IMR-90 (cell line): ENCODE measurements around the gene CD163L1. TPM values are rescaled to one million over a fixed set of nuclear protein-coding genes. Genes with fewer than 3 reads are reported as not detected.

ENCODE experiments used
- ATAC-seq: fragments of 200-7000 bp; cut with Tn5 transposase; 2 replicates; pipeline ENCODE4 v1.9.1; 2020; ENCODE audit warnings: low read depth, mild to moderate bottlenecking, moderate library complexity
- BruUV-seq: library from RNA; stranded (reverse); fragments of 400-500 nt; replicated peaks from 2 replicates; lab custom pipeline; 2021; lab: Mats Ljungman, UMichigan
- CTCF ChIA-PET: fragments of 300-600 bp; formaldehyde crosslinking; extraction: SDS; loops from one replicate; lab custom pipeline; 2021; ENCODE audit warnings: antibody characterized with exemption; lab: Yijun Ruan, JAX
- POLR2A ChIA-PET: fragments of 300-600 bp; sonication (Branson Sonifier 250); formaldehyde crosslinking; loops from one replicate; lab custom pipeline; 2022; ENCODE audit warnings: antibody characterized with exemption; ENCODE audit not compliant: unreplicated experiment; lab: Charles Lee
- DNase-seq: peaks from one replicate; pipeline ENCODE4 v3.0.0; 2013
- H2AFZ ChIP-seq: replicated peaks from 2 replicates; pipeline ENCODE3; 2013; ENCODE audit warnings: low read length, mild to moderate bottlenecking; ENCODE audit not compliant: poor library complexity
- H2AK5ac ChIP-seq: 2 replicates; pipeline ENCODE4 v1.6.1; 2013; ENCODE audit warnings: low read depth, low read length, inconsistent platforms
- H2AK9ac ChIP-seq: replicated peaks from 2 replicates; pipeline ENCODE3; 2013; ENCODE audit warnings: mild to moderate bottlenecking, low read depth, low read length, moderate library complexity; ENCODE audit not compliant: poor library complexity
- H2BK120ac ChIP-seq: 2 replicates; pipeline ENCODE4 v1.6.1; 2013; ENCODE audit warnings: low read depth, low read length, inconsistent platforms
- H2BK15ac ChIP-seq: 3 replicates; pipeline ENCODE4 v1.6.1; 2013; ENCODE audit warnings: low read depth, low read length, inconsistent platforms
- H2BK20ac ChIP-seq: 2 replicates; pipeline ENCODE4 v1.6.1; 2013; ENCODE audit warnings: low read depth, mild to moderate bottlenecking, inconsistent platforms, low read length, moderate library complexity
- H2BK5ac ChIP-seq: 2 replicates; pipeline ENCODE4 v1.6.1; 2013; ENCODE audit warnings: mild to moderate bottlenecking, low read depth, low read length, inconsistent platforms; ENCODE audit not compliant: poor library complexity, severe bottlenecking
- H3K14ac ChIP-seq: replicated peaks from 2 replicates; pipeline ENCODE4 v1.6.1; 2013; ENCODE audit warnings: low read depth, low read length, inconsistent platforms
- H3K18ac ChIP-seq: 2 replicates; pipeline ENCODE4 v1.6.1; 2013; ENCODE audit warnings: low read depth, low read length, control low read depth
- H3K23ac ChIP-seq: 2 replicates; pipeline ENCODE4 v1.6.1; 2013; ENCODE audit warnings: low read depth, low read length, inconsistent platforms
- H3K27ac ChIP-seq: 2 replicates; pipeline ENCODE4 v1.5.1; 2013; ENCODE audit warnings: mild to moderate bottlenecking, control low read depth, low read length; ENCODE audit not compliant: insufficient read depth
- H3K27me3 ChIP-seq: 2 replicates; pipeline ENCODE4 v1.6.1; 2013; ENCODE audit warnings: low read length; ENCODE audit not compliant: control insufficient read depth, insufficient read depth
- H3K36me3 ChIP-seq: 2 replicates; pipeline ENCODE4 v1.6.1; 2013; ENCODE audit warnings: low read length, mixed read lengths; ENCODE audit not compliant: control insufficient read depth, insufficient read depth
- H3K4ac ChIP-seq: 2 replicates; pipeline ENCODE4 v1.6.1; 2013; ENCODE audit warnings: low read depth, low read length, inconsistent platforms
- H3K4me1 ChIP-seq: 2 replicates; pipeline ENCODE4 v1.6.1; 2013; ENCODE audit warnings: low read length, mixed read lengths; ENCODE audit not compliant: control insufficient read depth, insufficient read depth
- H3K4me2 ChIP-seq: 2 replicates; pipeline ENCODE4 v1.6.1; 2013; ENCODE audit warnings: low read depth, mild to moderate bottlenecking, control low read depth, low read length, moderate library complexity
- H3K4me3 ChIP-seq: 2 replicates; pipeline ENCODE4 v1.5.1; 2013; ENCODE audit warnings: low read depth, mild to moderate bottlenecking, control low read depth, low read length, moderate library complexity; ENCODE audit not compliant: insufficient read depth
- H3K56ac ChIP-seq: 2 replicates; pipeline ENCODE4 v1.6.1; 2013; ENCODE audit warnings: low read length, inconsistent platforms; ENCODE audit not compliant: insufficient read depth; ENCODE audit errors: extremely low read depth
- H3K79me1 ChIP-seq, 2 experiments: 2 replicates each; pipeline ENCODE4 v1.6.1; 2013; ENCODE audit warnings: low read length in 2 of 2, inconsistent platforms in 1 of 2, low read depth in 1 of 2
- H3K9ac ChIP-seq: 2 replicates; pipeline ENCODE4 v1.6.1; 2013; ENCODE audit warnings: low read depth, low read length, control low read depth
- H3K9me1 ChIP-seq: 2 replicates; pipeline ENCODE4 v1.6.1; 2013; ENCODE audit warnings: low read length, inconsistent platforms; ENCODE audit not compliant: insufficient read depth
- H3K9me3 ChIP-seq: 2 replicates; pipeline ENCODE4 v1.6.1; 2013; ENCODE audit warnings: low read length; ENCODE audit not compliant: control insufficient read depth, insufficient read depth
- H4K20me1 ChIP-seq: 2 replicates; pipeline ENCODE4 v1.6.1; 2013; ENCODE audit warnings: low read length, inconsistent platforms; ENCODE audit not compliant: insufficient read depth
- H4K5ac ChIP-seq: 2 replicates; pipeline ENCODE4 v1.6.1; 2013; ENCODE audit warnings: mild to moderate bottlenecking, low read depth, low read length, control low read depth
- H4K8ac ChIP-seq, 2 experiments: 2 replicates each; pipeline ENCODE4 v1.6.1; 2013; ENCODE audit warnings: low read depth in 2 of 2, low read length in 2 of 2, control low read depth in 1 of 2, inconsistent platforms in 1 of 2
- H4K91ac ChIP-seq: 2 replicates; pipeline ENCODE4 v1.6.1; 2013; ENCODE audit warnings: low read depth, low read length, inconsistent platforms; ENCODE audit not compliant: insufficient read depth
- BHLHE40 ChIP-seq: fragments of 150-350 bp; IDR thresholded peaks from 2 replicates; pipeline ENCODE4 v1.6.1; 2016; ENCODE audit warnings: mild to moderate bottlenecking, low read depth, low read length
- CEBPB ChIP-seq: IDR thresholded peaks from 2 replicates; pipeline ENCODE4 v1.6.1; 2012; ENCODE audit warnings: low read depth, low read length, improper control_type of control experiment
- CHD1 ChIP-seq: IDR thresholded peaks from 2 replicates; pipeline ENCODE4 v1.6.1; 2012; ENCODE audit warnings: low read depth, low read length, improper control_type of control experiment
- CTCF ChIP-seq: conservative IDR thresholded peaks from 2 replicates; pipeline ENCODE4 v1.5.1; 2012; ENCODE audit warnings: mild to moderate bottlenecking, low read depth, low read length, improper control_type of control experiment
- ELK1 ChIP-seq: fragments of 150-350 bp; IDR thresholded peaks from 2 replicates; pipeline ENCODE4 v1.6.1; 2016; ENCODE audit warnings: low read depth, mild to moderate bottlenecking, low read length, moderate library complexity, borderline replicate concordance
- FOS ChIP-seq: fragments of 150-350 bp; IDR thresholded peaks from 2 replicates; pipeline ENCODE4 v1.6.1; 2016; ENCODE audit warnings: low read depth, low read length
- MAFK ChIP-seq: IDR thresholded peaks from 2 replicates; pipeline ENCODE4 v1.6.1; 2012; ENCODE audit warnings: low read depth, low read length, improper control_type of control experiment
- MAZ ChIP-seq: IDR thresholded peaks from 2 replicates; pipeline ENCODE4 v1.6.1; 2012; ENCODE audit warnings: low read depth, mild to moderate bottlenecking, low read length, improper control_type of control experiment, moderate library complexity, borderline replicate concordance
- MXI1 ChIP-seq: IDR thresholded peaks from 2 replicates; pipeline ENCODE4 v1.6.1; 2012; ENCODE audit warnings: low read depth, mild to moderate bottlenecking, low read length, moderate library complexity, borderline replicate concordance
- NFE2L2 ChIP-seq: fragments of 150-350 bp; IDR thresholded peaks from 2 replicates; pipeline ENCODE4 v1.6.1; 2016; ENCODE audit warnings: low read depth, mild to moderate bottlenecking, low read length
- POLR2A ChIP-seq: IDR thresholded peaks from 2 replicates; pipeline ENCODE4 v1.6.1; 2012; ENCODE audit warnings: mild to moderate bottlenecking, low read depth, low read length
- RAD21 ChIP-seq: IDR thresholded peaks from 2 replicates; pipeline ENCODE4 v1.6.1; 2012; ENCODE audit warnings: low read length, improper control_type of control experiment
- RCOR1 ChIP-seq: IDR thresholded peaks from 2 replicates; pipeline ENCODE4 v1.6.1; 2012; ENCODE audit warnings: mild to moderate bottlenecking, low read length, improper control_type of control experiment; ENCODE audit not compliant: insufficient replicate concordance
- RFX5 ChIP-seq: IDR thresholded peaks from 2 replicates; pipeline ENCODE4 v1.8.0; 2012; ENCODE audit warnings: low read depth, mild to moderate bottlenecking, low read length, moderate library complexity
- SMC3 ChIP-seq: fragments of 150-350 bp; IDR thresholded peaks from 2 replicates; pipeline ENCODE4 v1.6.1; 2016; ENCODE audit warnings: low read depth, mild to moderate bottlenecking, antibody characterized with exemption, low read length, moderate library complexity
- USF2 ChIP-seq: fragments of 150-350 bp; IDR thresholded peaks from 2 replicates; pipeline ENCODE4 v1.6.1; 2017; ENCODE audit warnings: mild to moderate bottlenecking, antibody characterized with exemption, low read length, low read depth
- WGBS, 2 experiments: methylation state at CpG; one replicate each; pipeline versions ENCODE4 v1.1.5 to v1.1.7; 2013; ENCODE audit warnings: missing lambda C conversion rate in 2 of 2; ENCODE audit not compliant: insufficient read length in 1 of 2; ENCODE audit errors: extremely low coverage in 2 of 2; 5-methylcytosine and 5-hydroxymethylcytosine counted together
- dilution Hi-C: fragments of 300-500 bp; cut with HindIII; formaldehyde crosslinking; loops from one replicate; pipeline ENCODE4 v1.14.3; 2018; ENCODE audit warnings: low sequenced_read_pairs; ENCODE audit not compliant: unreplicated experiment
- in situ Hi-C: fragments of 300-500 bp; cut with MboI; formaldehyde crosslinking; loops from 3 replicates; pipeline ENCODE4 v1.14.3; 2019; ENCODE audit warnings: low sequenced_read_pairs, inconsistent platforms, mixed read lengths
- intact Hi-C: fragments of 100-400 bp; cut with micrococcal nuclease; formaldehyde crosslinking; loops from 2 replicates; pipeline ENCODE4 v1.10.0; 2022
- polyA plus RNA-seq, 3 experiments: library from polyadenylated mRNA; depleted of rRNA; stranded (reverse); fragments of >200 nt; gene quantifications; 2 replicates each; pipeline ENCODE4 v1.2.3, GENCODE V29; 2012; ENCODE audit warnings: low replicate concordance in 1 of 3
- total RNA-seq: library from RNA; depleted of rRNA; stranded (reverse); fragments of >200 nt; gene quantifications from 2 replicates; pipeline ENCODE4 v1.2.3, GENCODE V29; 2012

Gene CD163L1
- total and polyA plus RNA-seq, 2 of the 4 experiments (the other 2 are of a cell fraction) = 0.50 to 1.6 TPM

GRCh38 chr12:7321624-7322023, 122.3 kb downstream of the CD163L1 start:
- Histone ChIP-seq H3K4me2 (no peak overlapping the region), H2BK120ac (no peak overlapping the region), H4K20me1 (no peaks in the 10 kb centered on the region), H3K79me1 (no peaks in the 10 kb centered on the region), H3K27ac (no peak overlapping the region), H3K23ac (no peak overlapping the region), H2BK5ac (no peak overlapping the region), H4K5ac (no peak overlapping the region), H4K91ac (no peak overlapping the region), H3K4me3 (no peak overlapping the region), H3K4me1 (no peaks in the 10 kb centered on the region), H3K9me1 (no peaks in the 10 kb centered on the region), H4K8ac (no peak overlapping the region), H3K4ac (no peak overlapping the region), H3K36me3 (no peaks in the 10 kb centered on the region), H3K56ac (no peak overlapping the region), H2BK20ac (no peak overlapping the region), H2AK9ac (no peak overlapping the region), H3K9ac (no peak overlapping the region), H2AFZ (no peak overlapping the region), H3K18ac (no peak overlapping the region), H2BK15ac (no peak overlapping the region), H3K9me3 (no peaks in the 10 kb centered on the region), H3K14ac (no peak overlapping the region), H3K27me3 (no peaks in the 10 kb centered on the region), H2AK5ac (no peak overlapping the region)
- no peak for TF ChIP-seq CEBPB
- TF ChIP-seq MAFK = no peak
- no peak for TF ChIP-seq RFX5
- no peak for TF ChIP-seq MXI1
- TF ChIP-seq RCOR1 = no peak
- TF ChIP-seq MAZ = no peak
- no peak for TF ChIP-seq USF2
- TF ChIP-seq CTCF = no peak
- no peak for TF ChIP-seq BHLHE40
- no peak for TF ChIP-seq FOS
- no peak for TF ChIP-seq ELK1
- no peak for TF ChIP-seq NFE2L2
- TF ChIP-seq CHD1 = no peak
- no peak for TF ChIP-seq RAD21
- no peak for TF ChIP-seq POLR2A
- TF ChIP-seq SMC3 = no peak
- no peak for DNase-seq
- no peak for ATAC-seq
- in situ Hi-C loops (no loop called here), intact Hi-C loops (no loop called here), dilution Hi-C loops (no loop called here)
- no TSS peak for BruUV-seq
- ChIA-PET POLR2A (no interaction called here), CTCF (interaction anchor here (0.6 kb wide), 1 partner anchor 15 kb away, joined by 3 read pairs; no protein-coding TSS in a partner anchor)
- WGBS, 2 experiments = no CpG with 5 or more reads among the region's 2 CpGs
